K562 (cell line): ENCODE results near the gene LRRC27. TPM values are rescaled to one million over a fixed set of nuclear protein-coding genes. Genes with fewer than 3 reads are reported as not detected.

Experiments
- ATAC-seq: fragments of 200-7000 bp; cut with Tn5 transposase; 3 replicates; pipeline ENCODE4 v1.9.1; 2020; ENCODE audit warnings: moderate library complexity
- BruUV-seq: library from RNA; stranded (reverse); fragments of 400-500 nt; replicated peaks from 2 replicates; lab custom pipeline; 2021; lab: Mats Ljungman, UMichigan
- CTCF ChIA-PET: fragments of 300-600 bp; formaldehyde crosslinking; extraction: SDS; loops from one replicate; lab custom pipeline; 2021; ENCODE audit warnings: low intra/inter-chr PET ratio; lab: Yijun Ruan, JAX
- POLR2A ChIA-PET: fragments of 300-600, 350-650 bp; sonication (Branson Sonifier 250); formaldehyde crosslinking; extraction: SDS; loops from one replicate; lab custom pipeline; 2021; ENCODE audit warnings: antibody characterized with exemption, inconsistent platforms; lab: Yijun Ruan, JAX
- DNase-seq, 4 experiments: peaks; one replicate each; pipeline versions ENCODE4 v3.0.0 to v3.0.0-alpha.2; 2011 to 2018; ENCODE audit warnings: low spot score in 3 of 4, mixed read lengths in 3 of 4; ENCODE audit errors: extremely low read depth in 1 of 4
- FAIRE-seq: peaks from 2 replicates; lab custom pipeline; 2011; peaks lifted over from hg19 to GRCh38; lab: Jason Lieb, UNC
- H2AFZ ChIP-seq: 2 replicates; pipeline ENCODE4 v1.6.0; 2011; ENCODE audit warnings: low read depth, low read length, control low read depth, inconsistent platforms
- H3K27ac ChIP-seq: fragments of 200-600 bp; 3 replicates; pipeline ENCODE4 v1.8.0; 2011; ENCODE audit warnings: low read depth, mild to moderate bottlenecking, control low read depth, inconsistent platforms, low read length, moderate library complexity, mixed read lengths; ENCODE audit errors: extremely low read depth
- H3K27me3 ChIP-seq, 2 experiments: fragments of 300-600 bp in 1 of 2; 2 replicates in 1 of 2; 3 replicates in 1 of 2; pipeline versions ENCODE4 v1.6.0 to v1.8.0; 2011; ENCODE audit warnings: inconsistent platforms in 2 of 2, low read length in 2 of 2, mild to moderate bottlenecking in 1 of 2, mixed read lengths in 1 of 2, moderate library complexity in 1 of 2; ENCODE audit not compliant: control insufficient read depth in 2 of 2, insufficient read depth in 2 of 2
- H3K36me3 ChIP-seq: fragments of 300-600 bp; 3 replicates; pipeline ENCODE4 v1.8.0; 2011; ENCODE audit warnings: mild to moderate bottlenecking, low read length, inconsistent platforms; ENCODE audit not compliant: control insufficient read depth, insufficient read depth
- H3K4me1 ChIP-seq, 2 experiments: fragments of 200-600 bp in 1 of 2; replicated peaks in 1 of 2; 2 replicates in 1 of 2; 3 replicates in 1 of 2; pipeline versions ENCODE4 v1.5.1 to v1.8.0; 2011; ENCODE audit warnings: inconsistent platforms in 2 of 2, low read length in 2 of 2, mild to moderate bottlenecking in 1 of 2, mixed read lengths in 1 of 2, moderate library complexity in 1 of 2; ENCODE audit not compliant: control insufficient read depth in 2 of 2, insufficient read depth in 2 of 2
- H3K4me2 ChIP-seq: 2 replicates; pipeline ENCODE4 v1.6.1; 2011; ENCODE audit warnings: low read length, control low read depth, inconsistent platforms, mixed read lengths; ENCODE audit not compliant: insufficient read depth
- H3K4me3 ChIP-seq: fragments of 200-600 bp; sonication (generic), shearing (Covaris generic); 2 replicates; pipeline ENCODE4 v1.5.1; 2016; ENCODE audit warnings: control low read depth, inconsistent platforms
- H3K79me2 ChIP-seq: fragments of 200-600 bp; 3 replicates; pipeline ENCODE4 v1.8.0; 2011; ENCODE audit warnings: low read length, inconsistent platforms; ENCODE audit not compliant: control insufficient read depth, insufficient read depth
- H3K9ac ChIP-seq, 2 experiments: 2 replicates each; pipeline versions ENCODE4 v1.6.0 to v1.6.1; 2011; ENCODE audit warnings: low read depth in 2 of 2, low read length in 2 of 2, control low read depth in 1 of 2, inconsistent platforms in 1 of 2, mild to moderate bottlenecking in 1 of 2, mixed read lengths in 1 of 2; ENCODE audit not compliant: insufficient read depth in 1 of 2
- H3K9me1 ChIP-seq: one replicate; pipeline ENCODE4 v1.6.0; 2011; ENCODE audit warnings: inconsistent platforms, mild to moderate bottlenecking, low read length, moderate library complexity; ENCODE audit not compliant: control insufficient read depth, insufficient read depth
- H3K9me3 ChIP-seq: replicated peaks from 2 replicates; pipeline ENCODE4 v1.5.1; 2011; ENCODE audit warnings: low read depth, low read length, inconsistent platforms; ENCODE audit not compliant: control insufficient read depth, insufficient read depth
- H4K20me1 ChIP-seq: replicated peaks from 2 replicates; pipeline ENCODE4 v1.6.1; 2011; ENCODE audit warnings: low read length, inconsistent platforms, mixed read lengths; ENCODE audit not compliant: control insufficient read depth, insufficient read depth
- BCLAF1 ChIP-seq, 2 experiments: fragments of 450-650 bp in 1 of 2; IDR thresholded peaks; 2 replicates each; pipeline ENCODE4 v1.6.1; 2011 to 2017; ENCODE audit warnings: low read depth in 2 of 2, antibody characterized with exemption in 1 of 2, borderline replicate concordance in 1 of 2, low read length in 1 of 2, mild to moderate bottlenecking in 1 of 2, mixed read lengths in 1 of 2; ENCODE audit not compliant: control insufficient read depth in 1 of 2
- BHLHE40 ChIP-seq: IDR thresholded peaks from 2 replicates; pipeline ENCODE4 v1.6.1; 2011; ENCODE audit warnings: low read length, improper control_type of control experiment
- KDM2B ChIP-seq: fragments of 250-450 bp; sonication (Bioruptor Pico); IDR thresholded peaks from 2 replicates; pipeline ENCODE4 v1.8.0; 2021; ENCODE audit warnings: mild to moderate bottlenecking, moderate library complexity
- MAX ChIP-seq: sonication (generic); formaldehyde crosslinking; IDR thresholded peaks from 2 replicates; pipeline ENCODE4 v1.9.0; 2022; ENCODE audit warnings: mild to moderate bottlenecking, missing genetic modification reagents
- NFRKB ChIP-seq: fragments of 450-650 bp; IDR thresholded peaks from 2 replicates; pipeline ENCODE4 v1.6.1; 2016; ENCODE audit warnings: low read depth
- POLR2AphosphoS5 ChIP-seq: IDR thresholded peaks from 2 replicates; pipeline ENCODE4 v1.6.1; 2011; ENCODE audit warnings: mild to moderate bottlenecking, low read depth, low read length, moderate library complexity; ENCODE audit not compliant: control insufficient read depth, insufficient read depth
- ZBTB1 ChIP-seq: sonication (generic); formaldehyde crosslinking; IDR thresholded peaks from 2 replicates; pipeline ENCODE4 v1.8.1; 2023; ENCODE audit warnings: missing genetic modification reagents, low read depth, mild to moderate bottlenecking, borderline replicate concordance
- ZNF143 ChIP-seq: sonication (generic); formaldehyde crosslinking; IDR thresholded peaks from 2 replicates; pipeline ENCODE4 v1.9.0; 2022; ENCODE audit warnings: mild to moderate bottlenecking, missing genetic modification reagents
- ZNF79 ChIP-seq: fragments of 250-450 bp; sonication (Bioruptor Pico); IDR thresholded peaks from 2 replicates; pipeline ENCODE4 v1.4.0; 2020; ENCODE audit warnings: low read depth, mild to moderate bottlenecking, moderate library complexity
- WGBS: fragments of 100-300 bp; shearing (Covaris generic); methylation state at CpG from one replicate; pipeline ENCODE4 v1.1.6; 2016; ENCODE audit warnings: low coverage, mixed read lengths; ENCODE audit not compliant: insufficient coverage; ENCODE audit errors: missing lambda C conversion rate; 5-methylcytosine and 5-hydroxymethylcytosine counted together
- in situ Hi-C: fragments of 300-500 bp; cut with MboI; formaldehyde crosslinking; loops from 4 replicates; pipeline ENCODE4 v1.15.0; 2018; ENCODE audit warnings: inconsistent platforms, mixed read lengths
- intact Hi-C: fragments of 100-400 bp; cut with micrococcal nuclease; formaldehyde crosslinking; loops from 2 replicates; pipeline ENCODE4 v1.14.2; 2022
- polyA plus RNA-seq, 8 experiments: library from polyadenylated mRNA; depleted of rRNA in 4 of 8; stranded (reverse) in 5 of 8; unstranded in 3 of 8; fragments of >200 nt; fragmentation: Nextera tagmentation in 2 of 8; fragmentation: Illumina TruSeq in 1 of 8; extraction: Ambion mirVana in 2 of 8; extraction: Trizol in 1 of 8; gene quantifications; 2 replicates each; pipeline versions ENCODE4 v1.2.1 to v1.2.3, GENCODE V29; 2011 to 2014; ENCODE audit warnings: inconsistent platforms in 1 of 8, missing spikeins in 1 of 8
- total RNA-seq, 7 experiments: library from RNA; depleted of rRNA in 6 of 7; stranded (reverse); fragments of >200 nt in 6 of 7; fragmentation: Illumina TruSeq in 2 of 7; extraction: Trizol in 2 of 7; gene quantifications; 2 replicates each; pipeline versions ENCODE4 v1.2.1 to v1.2.3, GENCODE V29; 2011 to 2021; ENCODE audit warnings: low replicate concordance in 1 of 7

The LRRC27 gene
- total and polyA plus RNA-seq, 9 of the 15 experiments (the other 6 are each of a cell fraction or from before 2014, with no cell fraction given): 0.10 to 2.7 (median 1.4) TPM

GRCh38 chr10:132368881-132369635 is 37.1 kb downstream of the LRRC27 start (continued):
- TF ChIP-seq POLR2AphosphoS5 (no peak), KDM2B (no peak)
- TF ChIP-seq, all 486 proteins: peak for 0

- in situ Hi-C loops: no loop called here
- no TSS peak for BruUV-seq
These were observed 37.7 kb downstream of the LRRC27 start for GRCh38 chr10:132369636-132370185.

More at GRCh38 chr10:132369636-132370185, 37.7 kb downstream of the LRRC27 start:
- H3K27ac ChIP-seq: no peak overlapping the region
- H3K27me3 ChIP-seq: peaks cover 12 to 49% of the 10 kb centered on the region in 2 experiments; a peak in 3 of 5 replicates
- no peak for ATAC-seq
- no peaks in the 10 kb centered on the region for H4K20me1 ChIP-seq
- intact Hi-C loops: no loop called here
- WGBS: 6% methylated on average over 13 of the region's 13 CpGs
- H3K79me2 ChIP-seq: no peaks in the 10 kb centered on the region
- ChIA-PET CTCF (no interaction called here), POLR2A (no interaction called here)
- no peak overlapping the region for H2AFZ ChIP-seq
- no peak overlapping the region for H3K4me3 ChIP-seq
- peaks cover 0 to 9% of the 10 kb centered on the region in 2 experiments; a peak in 1 of 5 replicates for H3K4me1 ChIP-seq
- TF ChIP-seq ZNF79 (CRISPR knock-in tag) (no peak), NFRKB (no peak), MAX (CRISPR knock-in tag) (no peak), BCLAF1 (IDR thresholded peaks at IDR 0.05; ENCODE audit: borderline replicate concordance in 1 of 2, control insufficient read depth in 1 of 2, low read depth in 2 of 2, low read length in 1 of 2) (no peak), ZBTB1 (no peak), BHLHE40 (no peak), ZNF143 (CRISPR knock-in tag) (no peak)
- H3K9me1 ChIP-seq: no peaks in the 10 kb centered on the region
- H3K9ac ChIP-seq: no peak overlapping the region
- no peaks in the 10 kb centered on the region for H3K9me3 ChIP-seq
- H3K4me2 ChIP-seq: no peak overlapping the region
- no peaks in the 10 kb centered on the region for H3K36me3 ChIP-seq
- FAIRE-seq: no peak
- no peak for DNase-seq
